ENCODE results near the gene GPR37L1.
"Not testable (repeated sequence)": the region's sequence is repeated elsewhere in the genome, so short reads cannot be mapped to it uniquely, and the experiment has no call there.

GPR37L1 gene

DNA sequence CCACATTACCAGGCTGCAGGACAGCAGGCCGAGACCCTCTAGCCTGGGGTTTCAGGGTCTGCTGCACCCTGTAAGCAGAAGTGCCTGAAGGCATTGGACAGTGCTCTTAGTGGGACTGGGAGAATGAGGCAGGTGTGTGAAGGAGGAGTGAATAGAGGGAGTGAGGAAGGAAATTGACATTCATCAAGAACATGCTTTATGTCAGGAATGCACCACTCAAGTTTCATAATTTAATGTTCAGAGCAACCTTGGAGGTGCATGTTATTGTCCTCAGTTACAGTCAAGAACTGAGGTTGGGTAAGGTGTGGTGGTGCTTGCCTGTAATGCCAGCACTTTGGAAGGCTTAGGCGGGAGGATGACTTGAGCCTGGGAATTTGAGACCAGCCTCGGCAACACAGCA lies 11.7 kb upstream of the GPR37L1 start:
- no peak for DNase-seq (ENCODE audit: low spot score)

DNA sequence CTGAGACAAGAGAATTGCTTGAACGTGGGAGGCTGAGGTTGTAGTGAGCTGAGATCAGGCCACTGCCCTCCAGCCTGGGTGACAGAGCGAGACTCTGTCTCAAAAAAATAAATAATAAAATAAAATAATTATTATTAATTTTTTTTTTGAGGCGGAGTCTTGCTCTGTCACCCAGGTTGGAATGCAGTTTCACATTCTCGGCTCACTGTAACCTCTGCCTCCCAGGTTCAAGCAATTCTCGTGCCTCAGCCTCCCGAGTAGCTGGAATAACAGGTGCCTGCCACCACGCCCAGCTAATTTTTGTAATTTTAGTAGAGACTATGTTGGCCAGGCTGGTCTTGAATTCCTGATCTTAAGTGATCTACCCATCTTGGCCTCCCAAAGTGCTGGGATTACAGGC lies 11.1 kb upstream of the GPR37L1 start:
- DNase-seq (ENCODE audit: low spot score), result not testable (repeated sequence)

DNA sequence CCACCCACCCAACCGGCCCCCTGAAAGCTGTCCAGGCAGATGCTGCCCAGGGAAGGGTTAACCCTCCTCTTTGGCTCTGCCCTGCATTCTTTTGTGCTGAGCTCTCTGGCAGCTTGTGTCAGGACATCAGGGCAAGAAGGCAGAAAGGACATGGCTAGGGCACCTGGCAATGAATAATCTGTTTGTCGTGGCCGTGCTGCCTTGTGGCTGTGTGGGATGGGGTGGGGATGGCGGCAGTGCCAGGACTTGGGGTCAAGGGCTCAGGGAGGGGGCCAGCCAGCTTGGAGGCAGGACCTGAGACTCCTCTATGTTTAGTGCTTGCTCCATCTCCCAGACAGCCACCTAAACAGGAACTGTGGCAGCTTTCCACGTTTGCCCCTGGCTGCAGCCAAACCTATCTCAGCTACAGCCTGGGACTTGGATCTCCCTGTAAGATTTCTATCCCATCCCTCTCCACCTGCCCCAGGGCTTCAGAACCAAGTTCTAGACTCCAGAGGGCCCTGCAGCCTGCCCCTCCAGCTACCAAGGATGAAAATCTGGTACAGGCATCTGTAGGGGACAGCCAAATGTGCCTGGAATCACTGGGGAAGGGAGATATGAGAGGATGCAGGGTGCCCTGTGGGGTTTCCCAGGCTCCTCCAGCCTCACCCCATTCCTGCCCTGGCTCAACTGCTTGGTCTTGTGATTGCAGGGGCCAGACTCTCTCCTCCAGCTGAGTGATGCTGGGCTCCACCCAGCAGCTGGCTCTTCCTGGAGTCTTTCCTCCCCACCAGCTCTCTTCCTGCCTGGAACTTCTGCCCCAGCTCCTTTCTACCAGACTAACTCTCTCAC lies 9.6 kb upstream of the GPR37L1 start:
- DNase-seq (ENCODE audit: low spot score), result no peak

DNA sequence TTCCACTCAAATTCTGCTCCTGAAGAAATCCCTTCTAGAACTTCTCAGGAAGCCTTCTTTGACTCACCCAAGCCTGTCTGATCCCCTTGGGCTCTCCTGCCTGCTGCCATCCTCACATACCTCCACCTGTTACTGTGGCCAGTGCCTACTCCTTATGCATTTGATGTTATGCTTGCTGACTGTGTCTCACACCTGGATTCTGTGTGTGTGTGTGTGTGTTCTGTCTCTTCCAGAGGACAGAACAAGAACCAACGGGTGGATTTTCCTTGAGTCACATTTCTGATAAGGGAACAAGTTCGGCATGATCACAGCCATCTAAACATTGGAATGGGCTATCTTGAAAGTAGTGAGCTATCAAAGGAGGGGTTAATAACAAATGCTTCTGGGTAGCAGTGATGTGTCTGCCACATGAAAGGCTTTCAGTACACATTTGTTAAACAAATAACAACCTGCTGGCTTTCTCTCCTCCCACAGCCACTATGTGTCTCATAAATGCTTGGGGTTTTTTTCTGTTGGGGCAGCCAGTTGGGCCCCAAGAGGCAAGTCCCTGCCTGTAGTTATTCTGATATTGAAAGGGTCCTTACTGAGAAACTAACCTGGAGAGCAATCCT lies 8.9 kb upstream of the GPR37L1 start:
- DNase-seq (ENCODE audit: low spot score), result no peak

DNA sequence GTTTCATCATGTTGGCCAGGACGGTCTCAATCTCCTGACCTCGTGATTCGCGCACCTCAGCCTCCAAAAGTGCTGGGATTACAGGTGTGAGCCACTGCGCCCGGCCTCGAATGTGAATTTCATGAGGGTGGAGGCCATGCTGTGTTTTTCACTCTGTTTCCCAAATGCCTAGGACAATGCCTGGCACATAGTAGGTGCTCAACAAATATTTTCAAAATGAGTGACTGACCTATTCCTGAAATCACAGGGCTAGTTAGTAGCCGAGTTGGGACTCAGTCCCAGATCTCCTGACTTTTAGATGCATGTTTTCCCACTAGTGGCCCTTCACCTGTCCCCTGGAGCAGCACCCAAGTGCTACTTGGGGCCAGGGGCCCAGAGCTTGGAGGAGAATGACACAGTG lies 6.4 kb upstream of the GPR37L1 start:
- no peak for DNase-seq (ENCODE audit: low spot score)

DNA sequence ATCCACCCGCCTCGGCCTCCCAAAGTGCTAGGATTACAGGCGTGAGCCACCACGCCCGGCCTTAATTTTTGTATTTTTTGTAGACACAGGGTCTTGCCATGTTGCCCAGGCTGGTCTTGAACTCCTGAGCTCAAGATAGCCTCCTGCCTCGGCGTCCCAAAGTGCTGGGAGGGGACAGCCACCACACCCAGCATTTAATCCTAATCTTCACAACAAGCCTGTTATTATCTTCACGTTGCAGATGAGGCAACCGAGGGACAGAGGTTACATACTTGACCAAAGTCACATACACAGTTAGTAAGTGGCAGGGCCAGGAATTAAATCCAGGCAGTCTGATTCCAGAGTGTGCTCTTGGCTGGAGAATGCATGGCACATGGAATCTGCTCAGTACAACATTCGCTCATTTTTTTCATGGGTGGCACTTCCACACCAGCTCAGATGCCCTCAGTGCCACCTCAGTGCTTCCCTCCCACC lies 4.8 kb upstream of the GPR37L1 start:
- DNase-seq (ENCODE audit: low spot score), result no peak

DNA sequence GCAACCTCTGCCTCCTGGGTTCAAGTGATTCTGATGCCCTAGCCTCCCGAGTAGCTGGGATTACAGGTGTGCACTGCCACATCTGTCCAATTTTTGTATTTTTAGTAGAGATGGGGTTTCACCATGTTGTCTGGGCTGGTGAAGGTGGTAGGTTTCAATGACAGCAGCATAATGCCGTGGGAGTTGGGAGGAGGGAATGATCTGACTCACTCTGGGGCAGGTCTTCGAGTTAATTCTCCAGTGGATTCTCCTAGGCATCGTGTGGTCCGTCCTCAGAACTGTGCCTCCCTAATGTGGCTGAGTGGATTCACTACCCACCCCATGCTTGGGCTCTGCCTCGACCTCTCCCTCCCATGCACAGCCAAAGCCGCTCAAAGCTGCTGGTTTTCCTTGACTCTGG lies 1.7 kb upstream of the GPR37L1 start:
- DNase-seq (ENCODE audit: low spot score), result no peak

DNA sequence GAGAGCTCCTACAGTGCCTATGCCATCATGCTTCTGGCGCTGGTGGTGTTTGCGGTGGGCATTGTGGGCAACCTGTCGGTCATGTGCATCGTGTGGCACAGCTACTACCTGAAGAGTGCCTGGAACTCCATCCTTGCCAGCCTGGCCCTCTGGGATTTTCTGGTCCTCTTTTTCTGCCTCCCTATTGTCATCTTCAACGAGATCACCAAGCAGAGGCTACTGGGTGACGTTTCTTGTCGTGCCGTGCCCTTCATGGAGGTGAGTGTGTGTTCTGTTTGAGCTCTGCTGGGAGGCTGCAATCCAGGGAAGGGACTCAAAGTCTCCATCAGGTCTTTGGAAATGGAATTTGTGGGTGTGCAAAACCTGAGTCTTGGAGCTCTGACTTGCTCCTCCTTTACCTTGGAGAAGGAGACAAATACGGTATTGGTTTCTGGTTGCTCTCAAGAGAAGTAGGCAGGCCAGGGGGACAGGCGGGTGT lies 658 bp downstream of the GPR37L1 start:
- peak; percentile 54 for DNase-seq (ENCODE audit: low spot score)

DNA sequence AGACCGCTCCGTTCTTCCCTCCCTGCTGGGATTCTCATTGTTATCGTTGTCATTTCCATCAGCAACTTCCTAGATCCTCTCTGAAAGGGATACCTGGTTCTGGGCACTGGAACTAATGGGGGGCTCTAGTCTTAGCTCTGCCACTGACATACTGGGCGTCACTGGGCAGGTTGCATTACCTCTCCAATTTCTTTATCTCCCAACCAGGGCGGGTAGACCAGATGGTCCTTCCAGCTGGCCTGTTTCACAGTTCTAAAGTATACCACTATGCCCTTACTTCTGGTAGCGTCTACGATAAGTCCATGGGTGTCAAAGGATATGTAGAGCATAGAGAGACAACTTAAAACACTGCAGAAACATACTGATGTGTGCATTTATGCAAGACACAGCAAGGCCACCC lies 1.4 kb downstream of the GPR37L1 start:
- DNase-seq (ENCODE audit: low spot score), result no peak

DNA sequence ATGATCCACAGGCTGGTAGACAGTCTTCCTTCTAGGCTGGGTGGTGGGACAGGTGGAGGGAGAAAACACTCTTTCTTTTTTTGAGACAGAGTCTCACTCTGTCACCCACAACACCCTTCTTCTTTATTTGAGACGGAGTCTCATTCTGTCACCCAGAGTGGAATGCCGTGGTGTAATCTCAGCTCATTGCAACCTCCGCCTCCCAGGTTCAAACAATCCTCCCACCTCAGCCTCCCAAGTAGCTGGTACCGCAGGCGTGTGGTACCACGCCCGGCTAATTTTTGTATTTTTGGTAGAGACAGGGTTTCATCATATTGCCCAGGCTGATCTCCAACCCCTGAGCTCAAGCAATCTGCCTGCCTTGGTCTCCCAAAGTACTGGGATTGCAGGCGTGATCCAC lies 2.9 kb downstream of the GPR37L1 start:
- no peak for DNase-seq (ENCODE audit: low spot score)

DNA sequence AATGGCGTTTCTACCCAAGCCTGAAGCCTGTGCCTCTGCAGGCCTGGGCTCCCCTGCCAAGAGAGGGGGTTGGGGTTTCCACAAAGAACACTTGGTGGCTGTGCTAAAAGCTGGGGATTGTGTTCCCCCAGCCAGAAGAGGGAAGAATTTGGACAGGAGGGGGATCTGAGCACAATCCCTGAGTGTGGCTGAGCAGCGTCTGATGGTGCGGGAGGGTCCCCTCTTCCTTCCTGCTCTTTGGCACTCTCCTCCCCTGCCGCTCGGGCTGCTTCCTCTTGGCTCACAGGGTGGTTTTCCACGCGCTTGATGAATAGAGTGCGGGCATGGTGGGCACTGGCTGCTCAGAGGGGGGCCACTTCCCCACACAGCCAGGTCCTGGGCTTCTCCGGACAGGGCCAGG lies 3.7 kb downstream of the GPR37L1 start:
- DNase-seq (ENCODE audit: low spot score), result peak; percentile 76

DNA sequence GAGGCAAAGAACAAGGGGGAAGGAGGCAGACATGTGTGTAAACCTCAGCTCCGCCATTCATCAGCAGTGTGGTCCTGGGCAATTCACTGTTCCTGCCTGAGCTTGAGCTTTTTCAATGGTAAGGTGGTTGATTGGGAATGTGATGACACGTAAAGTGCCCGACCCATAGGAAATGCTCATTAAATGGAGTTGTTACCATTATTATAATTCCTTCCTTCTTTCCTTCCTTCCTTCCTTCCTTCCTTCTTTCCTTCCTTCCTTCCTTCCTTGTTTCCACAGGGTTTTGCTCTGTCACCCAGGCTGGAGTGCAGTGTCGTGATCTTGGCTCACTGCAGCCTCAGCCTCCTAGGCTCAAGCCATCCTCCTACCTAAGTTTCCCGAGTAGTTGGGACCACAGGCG lies 4.3 kb downstream of the GPR37L1 start:
- no peak for DNase-seq (ENCODE audit: low spot score)

DNA sequence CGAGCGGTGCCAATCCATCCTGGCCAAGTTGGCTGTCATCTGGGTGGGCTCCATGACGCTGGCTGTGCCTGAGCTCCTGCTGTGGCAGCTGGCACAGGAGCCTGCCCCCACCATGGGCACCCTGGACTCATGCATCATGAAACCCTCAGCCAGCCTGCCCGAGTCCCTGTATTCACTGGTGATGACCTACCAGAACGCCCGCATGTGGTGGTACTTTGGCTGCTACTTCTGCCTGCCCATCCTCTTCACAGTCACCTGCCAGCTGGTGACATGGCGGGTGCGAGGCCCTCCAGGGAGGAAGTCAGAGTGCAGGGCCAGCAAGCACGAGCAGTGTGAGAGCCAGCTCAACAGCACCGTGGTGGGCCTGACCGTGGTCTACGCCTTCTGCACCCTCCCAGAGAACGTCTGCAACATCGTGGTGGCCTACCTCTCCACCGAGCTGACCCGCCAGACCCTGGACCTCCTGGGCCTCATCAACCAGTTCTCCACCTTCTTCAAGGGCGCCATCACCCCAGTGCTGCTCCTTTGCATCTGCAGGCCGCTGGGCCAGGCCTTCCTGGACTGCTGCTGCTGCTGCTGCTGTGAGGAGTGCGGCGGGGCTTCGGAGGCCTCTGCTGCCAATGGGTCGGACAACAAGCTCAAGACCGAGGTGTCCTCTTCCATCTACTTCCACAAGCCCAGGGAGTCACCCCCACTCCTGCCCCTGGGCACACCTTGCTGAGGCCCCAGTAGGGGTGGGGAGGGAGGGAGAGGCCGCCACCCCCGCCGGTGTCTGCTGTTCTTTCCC lies 5.3 kb downstream of the GPR37L1 start:
- DNase-seq (ENCODE audit: low spot score), result no peak

DNA sequence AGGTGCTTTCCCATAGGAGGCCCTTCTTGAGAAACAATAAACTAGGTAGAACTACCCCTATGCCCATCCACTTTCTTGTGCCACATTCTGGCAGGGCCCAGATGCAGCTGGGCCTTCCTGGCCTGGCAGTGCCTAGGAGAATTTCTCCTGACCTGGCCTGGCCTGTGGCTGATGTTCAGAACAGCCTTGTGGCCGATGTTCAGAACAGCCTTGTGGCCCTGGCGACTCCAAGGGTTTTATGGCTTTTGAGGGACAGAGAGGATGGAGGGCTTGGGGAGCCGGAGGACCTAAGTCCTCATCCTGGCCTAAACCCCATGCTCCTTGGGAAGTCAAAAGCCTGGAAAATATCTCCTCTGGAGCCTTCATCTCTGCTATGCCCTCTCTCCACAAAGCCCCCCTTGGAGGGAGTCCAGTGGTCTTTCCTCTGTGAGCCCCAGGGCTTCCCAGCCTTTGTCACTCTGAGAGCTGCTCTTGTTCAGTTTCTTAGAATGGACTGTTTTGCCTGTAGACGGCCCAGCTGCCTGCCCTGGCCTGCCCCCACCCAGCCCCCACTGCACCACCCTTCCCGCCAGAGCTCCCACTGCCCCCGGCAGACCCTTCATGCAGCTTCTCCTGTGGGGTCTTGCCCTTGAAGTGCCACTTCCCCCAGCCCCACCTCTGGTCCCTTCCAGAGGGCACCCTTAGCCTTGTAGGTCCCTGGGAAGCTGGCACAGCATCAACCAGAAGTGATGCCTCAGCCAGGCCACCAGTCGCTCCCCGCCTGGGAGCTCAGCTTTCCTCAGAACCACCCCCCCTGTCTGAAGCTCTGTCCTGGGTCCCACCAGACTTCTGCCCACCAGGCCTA lies 7.0 kb downstream of the GPR37L1 start:
- peak; percentile 66 for DNase-seq (ENCODE audit: low spot score)

DNA sequence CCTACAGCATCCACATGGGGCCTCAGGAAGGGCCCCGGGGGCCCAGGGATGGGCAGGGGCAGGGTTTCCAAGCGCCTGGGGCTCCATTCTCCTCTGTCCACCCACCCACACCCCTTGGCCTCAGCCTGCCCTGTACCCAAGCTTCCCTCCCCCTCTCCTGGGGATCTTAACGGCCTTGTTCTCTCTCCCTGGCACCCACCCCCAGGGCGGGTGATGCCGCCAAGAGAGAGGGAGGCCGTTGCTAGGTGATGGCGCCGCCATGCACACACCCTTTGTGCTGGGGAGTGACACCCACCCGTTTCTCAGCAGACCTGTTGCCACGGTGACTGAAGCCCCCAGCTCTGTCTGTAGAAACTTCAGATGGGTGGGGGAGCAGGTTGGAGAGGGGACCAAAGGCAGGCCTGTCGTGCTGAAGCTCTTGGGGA lies 7.6 kb downstream of the GPR37L1 start:
- peak; percentile 98 for DNase-seq (ENCODE audit: low spot score)

DNA sequence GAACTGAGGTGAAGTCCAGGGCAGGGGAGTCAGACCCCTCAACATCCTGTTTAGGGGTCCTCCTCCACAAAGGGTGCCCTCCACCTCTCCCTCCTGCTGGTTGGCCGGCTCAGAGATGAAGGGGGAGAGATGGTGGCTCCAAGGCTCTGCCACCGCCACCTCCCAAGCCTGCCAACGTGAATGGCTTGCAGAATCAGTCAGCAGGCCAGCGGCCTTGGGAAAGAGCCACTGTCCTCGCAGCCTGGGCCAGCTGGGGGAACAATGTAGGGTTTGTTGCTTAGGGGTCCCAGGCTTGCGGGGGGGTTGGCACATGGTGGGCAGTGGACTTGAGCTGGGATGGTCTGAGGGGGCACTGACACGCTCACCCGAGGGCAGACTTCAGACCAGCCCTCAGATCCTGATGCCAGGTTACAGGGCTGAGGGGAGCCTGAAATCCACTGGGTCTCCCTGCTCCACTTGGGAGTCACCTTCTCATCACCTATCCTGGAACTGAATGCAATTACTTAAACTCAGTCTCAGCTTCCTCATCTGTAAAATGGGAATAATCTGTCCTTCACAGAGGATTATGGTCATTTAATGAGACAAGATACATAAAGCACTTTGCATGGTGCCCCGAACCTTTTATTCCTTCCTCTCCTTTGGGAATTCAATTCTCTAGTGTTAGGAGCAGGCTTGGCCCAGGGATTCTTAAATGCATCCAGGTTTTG lies 8.3 kb downstream of the GPR37L1 start:
- DNase-seq (ENCODE audit: low spot score), result peak; percentile 96

DNA sequence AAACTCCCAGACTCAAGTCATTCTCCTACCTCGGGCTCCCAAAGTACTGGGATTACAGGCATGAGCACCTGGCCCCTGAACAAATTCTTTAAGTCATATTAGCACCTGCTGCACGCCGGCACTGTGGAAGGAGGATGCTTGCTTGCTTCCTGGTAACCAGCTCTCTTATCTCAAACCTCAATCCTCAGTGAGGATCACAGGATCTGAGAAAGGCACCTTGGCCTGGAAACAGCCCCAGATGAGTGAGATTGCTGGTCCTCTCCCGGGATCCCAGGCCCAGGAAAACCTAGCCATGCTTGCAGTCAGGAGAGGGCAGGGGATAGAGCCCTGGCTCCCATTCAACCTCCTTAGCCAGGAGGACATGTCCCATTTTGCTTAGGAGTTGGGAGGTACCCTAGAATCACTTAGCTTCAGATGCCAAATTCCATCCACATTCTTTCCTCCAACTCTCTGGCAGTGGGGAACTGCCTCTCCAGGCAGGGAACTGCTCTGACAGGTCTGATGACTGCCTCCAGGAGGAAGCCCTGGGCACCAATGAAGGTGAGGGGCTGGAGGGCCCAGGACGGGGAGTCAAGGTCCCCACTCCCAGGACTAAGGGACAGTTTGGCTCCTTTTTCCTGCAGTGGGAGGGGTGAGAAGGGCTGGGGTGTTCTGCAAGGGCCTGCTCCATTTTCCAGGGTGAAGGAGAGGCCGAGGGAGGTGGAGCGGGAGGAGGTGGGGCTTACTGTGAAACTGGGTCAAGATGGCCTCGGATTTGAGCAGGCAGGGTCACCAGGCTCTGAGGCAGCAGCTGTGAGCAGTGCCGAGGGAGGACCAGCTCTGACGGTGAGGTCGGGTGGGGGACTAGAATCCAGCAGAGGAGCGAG lies 9.5 kb downstream of the GPR37L1 start:
- peak; percentile 65 for DNase-seq (ENCODE audit: low spot score)

DNA sequence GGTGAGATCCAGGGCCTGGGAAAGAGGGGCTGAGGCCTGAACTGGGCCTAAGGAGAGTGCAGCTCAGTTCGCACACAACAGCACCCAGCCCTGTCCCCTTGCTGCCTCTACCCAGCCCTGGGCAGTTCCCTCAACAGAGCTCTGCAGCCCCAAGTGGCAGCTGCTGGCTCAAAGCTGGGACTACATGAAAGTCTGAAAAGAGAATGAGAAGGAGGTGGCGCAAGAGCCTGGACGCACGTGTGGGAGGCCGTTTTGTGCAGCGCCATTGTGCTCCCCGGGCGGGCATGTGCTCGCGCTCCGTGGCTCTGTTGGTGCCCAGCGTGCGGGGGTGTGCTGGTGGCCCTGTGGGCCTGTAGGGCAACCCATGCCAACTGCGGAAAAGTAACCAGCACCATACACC lies 10.3 kb downstream of the GPR37L1 start:
- peak; percentile 90 for DNase-seq (ENCODE audit: low spot score)

DNA sequence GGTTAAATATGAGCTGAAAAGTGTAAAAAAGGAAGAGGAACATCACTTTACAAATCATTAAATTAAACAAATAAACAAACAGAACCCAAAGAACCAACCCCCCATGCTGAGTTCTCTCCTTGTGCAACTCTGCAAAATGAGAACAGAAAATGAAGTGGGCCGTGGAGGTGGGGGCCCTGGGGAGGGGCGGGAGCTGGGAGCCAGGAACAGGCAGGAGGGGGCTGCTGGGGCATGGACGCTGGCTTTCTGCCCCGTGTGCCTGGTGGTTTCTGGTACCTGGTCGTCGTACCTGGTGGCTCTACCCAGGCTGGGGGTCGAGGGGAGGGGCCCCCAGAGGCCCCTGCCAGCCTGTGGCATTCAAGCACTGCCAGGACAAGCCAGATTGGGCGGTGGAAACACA lies 10.8 kb downstream of the GPR37L1 start:
- DNase-seq (ENCODE audit: low spot score), result no peak

DNA sequence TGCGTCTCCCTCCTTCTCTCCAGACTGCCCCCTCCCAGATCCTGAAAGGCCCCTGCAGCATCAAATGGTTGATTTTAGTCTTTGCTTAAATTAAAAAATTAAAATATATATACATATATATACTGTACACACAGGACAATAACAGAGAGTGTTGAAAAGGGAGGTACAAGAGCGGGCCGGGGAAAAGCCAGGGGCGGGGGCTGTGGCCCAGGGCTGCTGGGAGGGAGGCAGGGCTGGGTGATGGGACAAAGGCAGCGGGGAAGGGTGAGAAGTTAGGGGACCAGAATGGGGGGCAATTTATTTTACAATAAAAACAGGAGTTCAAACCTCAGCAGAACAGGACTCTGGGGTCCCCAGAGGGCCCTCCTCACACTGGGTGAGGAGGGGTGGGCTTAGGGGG lies 11.3 kb downstream of the GPR37L1 start:
- no peak for DNase-seq (ENCODE audit: low spot score)

Measured in pons (tissue), 1 donor.